Breast epithelium (tissue), 3 donors: ENCODE measurements around the gene EFNA5.

Source experiments
- CTCF ChIP-seq, 3 donors: fragments of 450-650 bp; IDR thresholded peaks; one replicate each; pipeline ENCODE4 v1.5.1; 2016 to 2017; ENCODE audit warnings: antibody characterized with exemption in 3 of 3, mild to moderate bottlenecking in 3 of 3, moderate library complexity in 3 of 3
- POLR2AphosphoS5 ChIP-seq, 3 donors: sonication (generic); formaldehyde crosslinking; IDR thresholded peaks; one replicate each; pipeline ENCODE4 v1.6.1; 2017; ENCODE audit warnings: antibody characterized with exemption in 3 of 3

- no peak for TF ChIP-seq CTCF (IDR thresholded peaks at IDR 0.05)
- no peak for TF ChIP-seq POLR2AphosphoS5 (IDR thresholded peaks at IDR 0.05)
Observed at GRCh38 chr5:107576155-107576554, 94.6 kb downstream of the EFNA5 start.
